ENCODE results near the gene VPS9D1.

- TF ChIP-seq ZNF274 (IDR thresholded peaks at IDR 0.05; ENCODE audit: low read depth, low read length) (no peak), YY1 (IDR thresholded peaks at IDR 0.05; ENCODE audit: insufficient read depth, insufficient read length) (no peak), SUZ12 (IDR thresholded peaks at IDR 0.05; ENCODE audit: extremely low read depth, insufficient read depth, insufficient read length) (no peak)
Measured at GRCh38 chr16:89700100-89700648, 20.5 kb downstream of the VPS9D1 start.

All from NT2/D1 (cell line).